LNCaP clone FGC (cell line): Measurements from ENCODE around the gene HTN3.
"Not testable (repeated sequence)": the region's sequence is repeated elsewhere in the genome, so short reads cannot be mapped to it uniquely, and the experiment has no call there.

Source experiments
- DNase-seq: peaks from one replicate; pipeline ENCODE4 v3.0.0-alpha.2; 2011; ENCODE audit warnings: low read depth
- H3K4me3 ChIP-seq: 2 replicates; pipeline ENCODE4 v1.5.1; 2011; ENCODE audit warnings: mild to moderate bottlenecking, low read depth, low read length, control low read depth
- TF ChIP-seq, protein P1 (sequence below): IDR thresholded peaks from 2 replicates; pipeline ENCODE4 v1.5.1; 2012; ENCODE audit warnings: mild to moderate bottlenecking; ENCODE audit not compliant: control insufficient read depth, insufficient read depth; ENCODE audit errors: extremely low read depth

HTN3 gene

DNA sequence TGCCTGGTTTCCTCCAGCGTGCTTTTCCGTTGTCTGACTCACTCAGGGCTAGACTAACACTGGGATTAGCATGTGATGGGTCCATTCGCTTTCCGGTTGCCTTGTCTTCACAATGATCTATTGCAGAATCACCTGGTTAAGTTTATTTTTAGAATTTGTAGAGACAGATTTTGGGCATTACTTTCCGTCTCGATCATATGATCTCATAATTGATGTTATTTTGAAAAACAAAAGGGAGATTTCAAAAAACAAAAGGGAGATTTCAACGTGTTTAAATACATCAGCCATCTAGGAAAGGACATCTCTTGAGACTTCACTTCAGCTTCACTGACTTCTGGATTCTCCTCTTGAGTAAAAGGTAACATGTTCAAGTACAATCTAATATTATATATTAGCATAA lies at the start of gene HTN3:
TSS of gene HTN3 (plus strand) at position 301 of the 400 bp plus-strand sequence. CDS start 2,282 bp downstream, outside the sequence.
- DNase-seq, H3K4me3 ChIP-seq: not testable (repeated sequence)

DNA sequence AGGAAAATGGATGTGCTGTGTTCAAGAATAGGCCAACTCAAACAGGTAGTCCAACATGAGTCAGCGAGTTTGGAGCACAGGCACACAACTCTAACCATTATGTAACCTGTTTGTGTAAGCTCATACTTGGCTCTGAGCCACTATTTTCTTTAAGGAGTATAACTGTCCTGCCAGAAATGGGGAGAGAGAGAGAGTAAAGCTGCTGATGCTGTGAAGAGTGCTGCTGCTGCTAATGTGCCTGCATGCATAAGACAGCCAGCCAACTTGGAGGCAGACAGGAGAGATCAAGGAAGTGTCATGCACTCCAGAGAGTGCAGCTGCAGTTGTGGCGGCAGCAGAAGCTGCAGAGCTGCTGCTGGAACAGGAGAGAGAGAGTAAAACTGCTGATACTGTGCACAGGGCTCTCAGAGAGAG lies 44.2 kb upstream of the HTN3 start:
- no peak overlapping the region for H3K4me3 ChIP-seq
- DNase-seq, result peak; percentile 96
- TF ChIP-seq, protein P1, sequence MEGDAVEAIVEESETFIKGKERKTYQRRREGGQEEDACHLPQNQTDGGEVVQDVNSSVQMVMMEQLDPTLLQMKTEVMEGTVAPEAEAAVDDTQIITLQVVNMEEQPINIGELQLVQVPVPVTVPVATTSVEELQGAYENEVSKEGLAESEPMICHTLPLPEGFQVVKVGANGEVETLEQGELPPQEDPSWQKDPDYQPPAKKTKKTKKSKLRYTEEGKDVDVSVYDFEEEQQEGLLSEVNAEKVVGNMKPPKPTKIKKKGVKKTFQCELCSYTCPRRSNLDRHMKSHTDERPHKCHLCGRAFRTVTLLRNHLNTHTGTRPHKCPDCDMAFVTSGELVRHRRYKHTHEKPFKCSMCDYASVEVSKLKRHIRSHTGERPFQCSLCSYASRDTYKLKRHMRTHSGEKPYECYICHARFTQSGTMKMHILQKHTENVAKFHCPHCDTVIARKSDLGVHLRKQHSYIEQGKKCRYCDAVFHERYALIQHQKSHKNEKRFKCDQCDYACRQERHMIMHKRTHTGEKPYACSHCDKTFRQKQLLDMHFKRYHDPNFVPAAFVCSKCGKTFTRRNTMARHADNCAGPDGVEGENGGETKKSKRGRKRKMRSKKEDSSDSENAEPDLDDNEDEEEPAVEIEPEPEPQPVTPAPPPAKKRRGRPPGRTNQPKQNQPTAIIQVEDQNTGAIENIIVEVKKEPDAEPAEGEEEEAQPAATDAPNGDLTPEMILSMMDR, result no peak

DNA sequence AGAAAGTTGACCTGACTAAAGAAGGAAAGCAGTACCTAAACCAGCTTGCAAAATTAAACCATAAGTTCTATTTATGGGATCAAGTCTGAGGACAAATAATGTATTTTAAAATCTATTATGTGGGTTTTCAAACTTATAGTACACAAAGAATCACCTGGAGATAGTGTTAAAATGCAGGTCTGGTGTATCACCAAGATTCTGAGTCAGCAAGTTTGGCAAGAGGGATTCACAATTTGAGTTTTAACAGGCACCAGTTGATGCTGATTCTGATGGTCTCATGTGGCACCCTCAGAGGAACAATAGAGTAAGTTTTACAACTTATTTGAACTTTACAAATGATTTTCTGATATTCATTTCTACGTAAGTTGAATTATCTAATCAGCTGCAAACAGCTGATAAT lies 41.6 kb upstream of the HTN3 start:
- H3K4me3 ChIP-seq, result no peak overlapping the region
- DNase-seq, result no peak
- TF ChIP-seq, protein P1, result no peak

DNA sequence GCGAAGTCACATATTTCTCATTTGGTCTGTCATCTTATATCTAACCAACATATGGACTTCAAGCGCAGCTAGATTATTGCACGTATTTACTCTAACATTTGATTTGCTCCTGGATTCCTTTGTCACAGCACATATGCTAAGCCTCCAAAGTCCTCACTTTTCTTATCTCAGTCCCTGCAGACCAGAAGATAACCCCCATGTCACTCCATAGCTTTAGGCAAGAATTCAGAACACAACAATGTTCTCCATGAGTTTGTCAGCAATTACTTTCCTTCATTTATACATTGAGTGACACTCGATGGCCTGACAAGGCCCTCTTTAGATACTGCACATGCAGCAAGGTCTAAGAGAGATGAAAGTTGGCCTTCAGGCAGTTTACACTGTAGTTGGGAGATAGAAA lies 37.2 kb upstream of the HTN3 start:
- H3K4me3 ChIP-seq, result no peak overlapping the region
- no peak for DNase-seq
- TF ChIP-seq, protein P1, result no peak

DNA sequence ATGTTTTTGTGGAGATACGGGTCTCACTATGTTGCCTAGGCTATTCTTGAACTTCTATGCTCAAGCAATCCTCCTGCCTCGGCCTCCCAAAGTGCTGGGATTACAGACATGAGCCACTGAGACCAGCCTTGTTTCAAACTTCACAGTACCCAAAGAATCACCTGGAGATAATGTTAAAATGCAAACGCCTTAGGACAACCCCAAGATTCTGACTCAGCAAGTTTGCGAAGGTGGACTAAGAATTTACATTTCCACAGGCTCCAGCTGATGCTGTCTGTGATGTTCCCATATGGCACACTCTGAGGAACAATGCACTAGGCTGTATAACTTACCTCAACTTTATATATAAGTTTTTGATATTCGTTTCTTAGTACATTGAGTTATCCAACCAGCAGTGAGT lies 33.5 kb upstream of the HTN3 start:
- TF ChIP-seq, protein P1, result no peak
- DNase-seq, result no peak
- no peak overlapping the region for H3K4me3 ChIP-seq

DNA sequence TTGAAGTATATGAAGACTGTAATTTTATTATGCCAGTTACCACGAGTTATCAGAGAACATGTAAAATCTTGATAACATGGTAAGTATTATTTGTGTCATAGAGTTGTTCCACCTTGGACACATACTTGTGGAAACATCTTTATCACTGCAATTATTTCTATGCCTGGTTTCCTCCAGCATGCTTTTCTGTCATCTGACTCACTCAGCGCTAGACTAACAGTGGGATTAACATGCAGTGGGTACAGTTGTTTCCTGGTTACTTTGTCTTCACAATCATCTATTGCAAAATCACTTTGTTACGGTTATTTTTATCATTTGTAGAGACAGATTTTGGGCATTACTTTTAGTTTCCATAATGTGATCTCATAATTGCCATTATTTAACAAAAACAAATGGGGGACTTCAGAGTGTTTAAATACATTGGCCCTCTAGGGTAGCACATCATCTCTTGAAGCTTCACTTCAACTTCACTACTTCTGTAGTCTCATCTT lies 32.7 kb upstream of the HTN3 start, which contains the start of gene STATH:
TSS of gene STATH (plus strand) at position 441 of the 491 bp plus-strand sequence. CDS start 2,472 bp downstream, outside the sequence.
- no peak within 1 kb of the TSS for H3K4me3 ChIP-seq
- DNase-seq, result no peak
- TF ChIP-seq, protein P1, result no peak

DNA sequence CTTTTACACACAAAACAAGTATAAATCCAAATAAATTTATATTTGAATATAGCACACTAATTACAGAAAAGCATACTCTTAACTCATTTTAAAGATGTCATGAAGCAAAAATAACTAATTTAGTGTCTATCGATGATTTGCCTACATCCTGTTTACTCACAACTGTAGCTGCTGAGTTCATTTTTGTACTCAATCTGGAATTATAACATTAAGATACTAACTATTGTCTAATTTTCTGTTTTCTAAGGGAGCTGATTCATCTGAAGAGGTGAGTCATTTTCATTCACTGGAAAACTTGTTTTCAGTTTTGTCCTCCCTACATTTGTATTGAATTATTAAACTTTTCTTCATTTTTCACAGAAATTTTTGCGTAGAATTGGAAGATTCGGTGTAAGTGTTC lies 28.8 kb upstream of the HTN3 start:
- no peak overlapping the region for H3K4me3 ChIP-seq
- no peak for DNase-seq
- TF ChIP-seq, protein P1, result no peak

DNA sequence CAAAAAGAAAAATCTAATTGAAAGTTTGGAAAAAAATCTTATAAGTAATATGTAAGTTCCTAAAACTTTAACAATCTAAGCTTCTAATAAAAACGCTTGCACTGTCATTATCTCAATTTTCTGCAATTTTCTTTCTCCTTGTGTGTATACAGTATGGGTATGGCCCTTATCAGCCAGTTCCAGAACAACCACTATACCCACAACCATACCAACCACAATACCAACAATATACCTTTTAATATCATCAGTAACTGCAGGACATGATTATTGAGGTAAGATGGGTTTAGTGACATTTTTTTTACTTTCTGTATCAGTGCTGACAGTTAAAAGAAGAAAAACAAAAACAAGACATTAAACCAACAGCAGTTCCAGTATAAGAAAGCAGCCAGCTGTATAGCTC lies 27.5 kb upstream of the HTN3 start:
- H3K4me3 ChIP-seq, result no peak overlapping the region
- TF ChIP-seq, protein P1, result no peak
- no peak for DNase-seq
